Stimulated activated effector memory CD8-positive, alpha-beta T cell treated with anti-CD3 and anti-CD28 coated beads, Interleukin-12 subunit alpha, Interleukin-12 subunit beta, amount 100 ng/mL, for 72 hours (primary cell): ENCODE results near the gene SETDB1.
"Not testable (repeated sequence)": the region's sequence is repeated elsewhere in the genome, so short reads cannot be mapped to it uniquely, and the experiment has no call there.

Source experiments
- ATAC-seq: fragments of 150-1000 bp; cut with Tn5 transposase; 2 replicates; pipeline ENCODE4 v1.10.0; 2021
- DNase-seq, 2 donors: peaks; one replicate each; pipeline ENCODE4 v3.0.0; 2021 to 2022; ENCODE audit warnings: low spot score in 2 of 2
- H3K27ac Mint-ChIP-seq: one replicate; pipeline ENCODE4 v1.8.0; 2022; ENCODE audit warnings: mild to moderate bottlenecking, mixed read lengths
- H3K36me3 Mint-ChIP-seq: one replicate; pipeline ENCODE4 v1.8.0; 2022; ENCODE audit warnings: mild to moderate bottlenecking, mixed read lengths
- H3K4me1 Mint-ChIP-seq: one replicate; pipeline ENCODE4 v1.8.0; 2022; ENCODE audit warnings: mixed read lengths
- H3K4me3 Mint-ChIP-seq: one replicate; pipeline ENCODE4 v1.8.0; 2022; ENCODE audit warnings: mild to moderate bottlenecking, mixed read lengths
- H3K9me3 Mint-ChIP-seq: one replicate; pipeline ENCODE4 v1.8.0; 2022; ENCODE audit warnings: mixed read lengths

Gene SETDB1

GRCh38 chr1:150909585-150910180, 16.5 kb upstream of the SETDB1 start:
- no peak overlapping the region for H3K4me3 Mint-ChIP-seq

GRCh38 chr1:150912623-150913022, 13.5 kb upstream of the SETDB1 start:
- H3K4me3 Mint-ChIP-seq = no peak overlapping the region
- H3K36me3 Mint-ChIP-seq = peaks cover 4% of the 10 kb centered on the region
- ATAC-seq (no peak), DNase-seq (no peak)
- H3K4me1 Mint-ChIP-seq = peaks cover 7% of the 10 kb centered on the region
- no peaks in the 10 kb centered on the region for H3K9me3 Mint-ChIP-seq
- H3K27ac Mint-ChIP-seq = no peak overlapping the region

More at GRCh38 chr1:150909585-150910180, 16.5 kb upstream of the SETDB1 start:
- Mint-ChIP-seq H3K9me3 (no peaks in the 10 kb centered on the region), H3K4me1 (peaks cover 22% of the 10 kb centered on the region), H3K36me3 (peaks cover 4% of the 10 kb centered on the region), H3K27ac (no peak overlapping the region)
- DNase-seq (no peak), ATAC-seq (no peak)

DNA sequence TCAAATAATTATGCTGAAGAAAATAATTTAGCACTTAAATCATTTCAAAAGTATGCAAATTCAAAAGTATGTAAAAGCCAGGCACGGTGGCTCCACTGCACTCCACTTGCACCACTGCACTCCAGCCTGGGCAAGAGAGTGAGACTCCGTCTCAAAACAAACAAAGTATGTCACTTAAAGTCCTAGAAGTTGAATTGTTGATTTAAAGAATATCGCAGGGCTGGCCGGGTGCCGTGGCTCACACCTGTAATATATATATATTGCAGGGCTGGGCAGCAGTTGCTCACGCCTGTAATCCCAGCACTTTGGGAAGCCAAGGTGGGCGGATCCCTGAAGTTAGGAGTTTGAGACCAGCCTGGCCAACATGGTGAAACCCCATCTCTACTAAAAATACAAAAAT, 8.8 kb upstream of the SETDB1 start:
- no peaks in the 10 kb centered on the region for H3K9me3 Mint-ChIP-seq
- no peak overlapping the region for H3K27ac Mint-ChIP-seq
- peaks cover 4% of the 10 kb centered on the region for H3K36me3 Mint-ChIP-seq
- ATAC-seq (no peak), DNase-seq (no peak)
- no peak overlapping the region for H3K4me3 Mint-ChIP-seq
- H3K4me1 Mint-ChIP-seq = peaks cover 5% of the 10 kb centered on the region

DNA sequence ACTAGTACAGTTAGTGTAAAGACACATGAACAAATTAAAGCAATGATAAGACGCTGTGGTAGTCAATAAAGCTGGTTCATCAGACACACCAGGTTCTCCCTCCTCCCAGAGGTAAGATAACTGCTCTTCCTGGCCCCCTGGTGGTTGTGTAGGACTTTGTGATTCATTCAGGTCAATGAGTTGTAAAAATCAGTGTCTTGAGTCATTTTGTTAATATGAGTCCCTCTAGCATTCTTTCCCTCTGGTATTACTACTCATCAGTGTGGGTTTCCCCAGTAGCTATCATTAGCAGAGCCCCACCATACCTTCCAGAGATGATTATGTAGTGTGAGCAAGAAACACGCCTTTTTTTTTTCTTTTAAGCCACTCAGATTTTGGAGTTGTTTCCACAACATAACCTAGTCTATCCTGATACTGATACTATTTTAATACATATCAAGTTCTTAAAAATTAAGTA, 3.6 kb upstream of the SETDB1 start:
- Mint-ChIP-seq H3K36me3 (peaks cover 15% of the 10 kb centered on the region), H3K4me3 (peak overlapping the region; percentile 33), H3K27ac (peak overlapping the region; percentile 4), H3K4me1 (peaks cover 13% of the 10 kb centered on the region), H3K9me3 (no peaks in the 10 kb centered on the region)
- DNase-seq (peak; percentile 63 to 85), ATAC-seq (peak; percentile 96)

DNA sequence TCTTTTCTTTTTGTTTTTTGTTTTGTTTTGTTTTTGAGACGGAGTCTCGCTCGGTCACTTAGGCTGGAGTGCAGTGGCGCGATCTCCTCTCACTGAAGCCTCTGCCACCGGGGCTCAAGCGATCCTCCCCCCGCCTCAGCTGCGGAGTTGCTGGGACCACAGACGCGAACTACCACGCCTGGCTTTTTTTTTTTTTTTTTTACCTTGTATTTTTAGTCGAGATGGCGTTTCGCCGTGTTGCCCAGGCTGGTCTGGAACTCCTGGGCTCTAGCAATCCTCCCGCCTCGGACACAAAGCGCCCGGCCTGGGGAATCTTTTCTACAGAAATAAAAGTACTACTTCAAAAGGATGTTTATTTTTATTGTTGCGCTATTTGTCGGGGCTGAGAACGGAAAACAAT, 1.1 kb upstream of the SETDB1 start:
- DNase-seq = no peak
- Mint-ChIP-seq H3K4me3 (peak overlapping the region; percentile 86), H3K9me3 (no peaks in the 10 kb centered on the region), H3K4me1 (peaks cover 16% of the 10 kb centered on the region), H3K36me3 (peaks cover 40% of the 10 kb centered on the region), H3K27ac (peak overlapping the region; percentile 96)
- ATAC-seq = no peak

- peaks cover 8% of the 10 kb centered on the region for H3K4me1 Mint-ChIP-seq
- peaks cover 2% of the 10 kb centered on the region for H3K9me3 Mint-ChIP-seq
- ATAC-seq (no peak), DNase-seq (no peak)
- peak overlapping the region; percentile 96 for H3K27ac Mint-ChIP-seq
- H3K36me3 Mint-ChIP-seq = peaks cover 65% of the 10 kb centered on the region
- H3K4me3 Mint-ChIP-seq = peak overlapping the region; percentile 86
Observed at GRCh38 chr1:150927624-150928023, 1.5 kb downstream of the SETDB1 start.

GRCh38 chr1:150928286-150928685, 2.1 kb downstream of the SETDB1 start:
- H3K4me1 Mint-ChIP-seq = peaks cover 6% of the 10 kb centered on the region
- DNase-seq (no peak), ATAC-seq (no peak)
- H3K9me3 Mint-ChIP-seq = peaks cover 2% of the 10 kb centered on the region
- H3K36me3 Mint-ChIP-seq = peaks cover 72% of the 10 kb centered on the region
- H3K27ac Mint-ChIP-seq = no peak overlapping the region
- H3K4me3 Mint-ChIP-seq = no peak overlapping the region

- not testable (repeated sequence) for H3K27ac Mint-ChIP-seq, DNase-seq, ATAC-seq, H3K4me3 Mint-ChIP-seq, H3K9me3 Mint-ChIP-seq, H3K4me1 Mint-ChIP-seq
- H3K36me3 Mint-ChIP-seq = peaks cover 77% of the 10 kb centered on the region
Observed at GRCh38 chr1:150928775-150929174, 2.6 kb downstream of the SETDB1 start.

- peaks cover 96% of the 10 kb centered on the region for H3K36me3 Mint-ChIP-seq
- ATAC-seq = no peak
- no peak overlapping the region for H3K27ac Mint-ChIP-seq
- peaks cover 18% of the 10 kb centered on the region for H3K4me1 Mint-ChIP-seq
- no peak for DNase-seq
- H3K9me3 Mint-ChIP-seq = peaks cover 2% of the 10 kb centered on the region
- H3K4me3 Mint-ChIP-seq = no peak overlapping the region
Observed at GRCh38 chr1:150931773-150932172, 5.6 kb downstream of the SETDB1 start.

DNA sequence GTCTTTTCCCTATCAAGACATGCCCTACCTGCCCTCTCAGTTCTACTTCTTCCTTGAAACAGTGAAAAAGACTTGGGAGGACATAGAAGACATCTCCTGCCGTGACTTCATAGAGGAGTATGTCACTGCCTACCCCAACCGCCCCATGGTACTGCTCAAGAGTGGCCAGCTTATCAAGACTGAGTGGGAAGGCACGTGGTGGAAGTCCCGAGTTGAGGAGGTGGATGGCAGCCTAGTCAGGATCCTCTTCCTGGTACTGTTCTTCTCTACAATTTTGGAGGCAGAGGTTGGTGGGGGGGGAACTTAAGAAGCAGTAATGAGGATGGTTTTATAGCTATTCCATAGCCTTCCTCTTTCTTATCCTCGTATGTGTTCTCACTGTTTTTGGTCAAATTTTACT, 18.7 kb downstream of the SETDB1 start:
- Mint-ChIP-seq H3K4me3 (no peak overlapping the region), H3K36me3 (peaks cover 100% of the 10 kb centered on the region), H3K4me1 (peaks cover 6% of the 10 kb centered on the region), H3K9me3 (no peaks in the 10 kb centered on the region), H3K27ac (peak overlapping the region; percentile 82)
- DNase-seq (no peak), ATAC-seq (no peak)

DNA sequence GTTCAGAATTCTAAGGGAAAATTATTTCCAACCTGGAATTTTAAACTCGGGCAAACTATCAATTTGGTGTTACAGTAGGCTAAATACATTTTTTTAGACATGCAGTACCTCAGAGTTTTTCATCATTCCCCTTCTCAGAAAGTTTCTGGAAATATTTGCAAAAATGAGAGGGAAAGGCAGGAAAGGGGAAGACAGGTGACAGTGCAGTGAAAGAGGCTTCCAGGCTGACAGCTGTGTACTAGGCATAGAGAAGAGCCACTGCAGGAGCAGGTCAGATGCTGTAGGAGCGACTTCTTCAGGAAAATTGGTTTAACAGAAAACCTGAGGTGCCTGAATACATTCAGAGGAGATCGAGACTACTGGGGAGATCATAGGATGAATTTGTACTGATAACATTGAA, 28.5 kb downstream of the SETDB1 start:
- peak overlapping the region; percentile 40 for H3K27ac Mint-ChIP-seq
- H3K4me3 Mint-ChIP-seq = no peak overlapping the region
- peaks cover 5% of the 10 kb centered on the region for H3K4me1 Mint-ChIP-seq
- DNase-seq (no peak), ATAC-seq (no peak)
- no peaks in the 10 kb centered on the region for H3K9me3 Mint-ChIP-seq
- H3K36me3 Mint-ChIP-seq = peaks cover 100% of the 10 kb centered on the region

DNA sequence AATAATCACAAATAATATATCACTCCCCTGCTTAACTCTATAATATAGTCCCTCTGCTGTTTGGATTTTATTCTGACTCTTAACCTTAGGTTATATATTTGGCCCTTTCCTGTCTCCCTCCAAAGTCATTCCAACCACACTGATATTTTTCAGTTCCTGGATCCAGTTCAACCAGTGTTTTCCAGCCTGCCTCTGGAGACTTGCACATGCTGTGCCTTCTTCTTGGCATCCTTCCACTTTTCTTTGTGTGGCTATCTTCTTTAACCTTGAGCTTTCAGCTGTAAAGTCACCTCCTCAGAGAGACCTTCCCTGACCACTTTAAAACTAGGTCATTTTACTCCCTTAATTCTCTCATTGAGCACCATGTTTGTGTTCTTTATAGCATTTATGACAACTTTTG, 29.1 kb downstream of the SETDB1 start:
- DNase-seq = no peak
- H3K4me3 Mint-ChIP-seq = no peak overlapping the region
- peak overlapping the region; percentile 85 for H3K27ac Mint-ChIP-seq
- ATAC-seq = no peak
- H3K36me3 Mint-ChIP-seq = peaks cover 100% of the 10 kb centered on the region
- H3K4me1 Mint-ChIP-seq = peaks cover 5% of the 10 kb centered on the region
- no peaks in the 10 kb centered on the region for H3K9me3 Mint-ChIP-seq

GRCh38 chr1:150957666-150958065, 31.5 kb downstream of the SETDB1 start:
- peaks cover 5% of the 10 kb centered on the region for H3K4me1 Mint-ChIP-seq
- no peak overlapping the region for H3K27ac Mint-ChIP-seq
- H3K9me3 Mint-ChIP-seq = no peaks in the 10 kb centered on the region
- ATAC-seq (no peak), DNase-seq (no peak)
- H3K4me3 Mint-ChIP-seq = no peak overlapping the region
- peaks cover 100% of the 10 kb centered on the region for H3K36me3 Mint-ChIP-seq

- no peaks in the 10 kb centered on the region for H3K9me3 Mint-ChIP-seq
- H3K4me3 Mint-ChIP-seq = no peak overlapping the region
- no peak overlapping the region for H3K27ac Mint-ChIP-seq
- H3K4me1 Mint-ChIP-seq = peaks cover 5% of the 10 kb centered on the region
- no peak for ATAC-seq
- peaks cover 99% of the 10 kb centered on the region for H3K36me3 Mint-ChIP-seq
- DNase-seq = no peak
Observed at GRCh38 chr1:150960646-150961045, 34.5 kb downstream of the SETDB1 start.

DNA sequence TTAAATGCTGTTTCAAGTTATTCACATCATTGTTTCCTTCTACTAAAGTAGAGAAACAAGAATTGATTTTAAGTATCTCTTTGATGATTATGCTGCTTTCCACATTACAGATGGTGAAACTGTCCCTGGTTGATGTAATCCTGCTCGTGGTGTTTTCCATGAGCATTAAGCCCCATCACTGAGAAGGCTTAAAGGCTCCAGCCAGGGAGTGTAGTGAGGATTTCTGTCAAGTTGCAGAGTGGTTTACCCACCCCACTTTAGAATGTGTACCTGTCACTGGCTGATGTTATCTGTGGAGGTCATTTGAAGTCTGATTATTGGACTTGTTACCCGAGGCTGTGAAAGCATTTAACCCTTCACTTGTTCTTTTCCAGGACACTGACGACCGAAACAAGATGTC, 35.6 kb downstream of the SETDB1 start:
- DNase-seq (no peak), ATAC-seq (no peak)
- no peak overlapping the region for H3K4me3 Mint-ChIP-seq
- H3K9me3 Mint-ChIP-seq = no peaks in the 10 kb centered on the region
- H3K4me1 Mint-ChIP-seq = peaks cover 5% of the 10 kb centered on the region
- no peak overlapping the region for H3K27ac Mint-ChIP-seq
- H3K36me3 Mint-ChIP-seq = peaks cover 99% of the 10 kb centered on the region

- Mint-ChIP-seq H3K27ac (peak overlapping the region; percentile 10), H3K36me3 (peaks cover 99% of the 10 kb centered on the region), H3K9me3 (no peaks in the 10 kb centered on the region), H3K4me3 (no peak overlapping the region), H3K4me1 (no peaks in the 10 kb centered on the region)
- no peak for DNase-seq
- ATAC-seq = no peak
Observed at GRCh38 chr1:150963321-150964163, 37.4 kb downstream of the SETDB1 start.
